Measurements from ENCODE around the gene OPN1MW2.
"Not testable (repeated sequence)": the region's sequence is repeated elsewhere in the genome, so short reads cannot be mapped to it uniquely, and the experiment has no call there.

OPN1MW2 gene

GRCh38 chrX:154219456-154219855 is at the start of gene OPN1MW2:
Gene OPN1MW2 (plus strand): TSS chrX:154219756. CDS start chrX:154219816, 60 bp downstream.
- not testable (repeated sequence) for DNase-seq (ENCODE audit: extremely low read depth in 1 of 2, low read depth in 1 of 2)

DNA sequence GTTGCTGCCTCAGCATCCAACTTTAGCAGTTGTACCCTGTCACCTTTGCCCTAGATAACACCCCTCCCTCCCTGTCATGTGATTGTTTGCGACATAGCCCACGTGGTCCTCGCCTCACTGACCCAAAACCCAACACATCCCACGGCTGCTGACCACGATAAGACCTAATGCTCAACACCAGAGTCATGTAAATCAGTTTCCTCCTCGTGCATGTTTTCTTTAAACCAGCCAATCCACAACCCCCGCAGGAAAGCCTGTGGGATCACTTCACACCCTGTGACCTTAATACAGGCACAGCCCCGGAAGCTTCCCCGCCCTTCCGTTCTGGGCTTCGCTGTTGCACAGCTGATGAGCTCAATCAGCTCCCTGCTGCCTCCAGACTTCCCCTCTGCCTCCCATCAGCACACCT is 47.0 kb upstream of the OPN1MW2 start:
- DNase-seq (ENCODE audit: extremely low read depth in 1 of 2, low read depth in 1 of 2): not testable (repeated sequence)

GRCh38 chrX:154174356-154174755 is 45.2 kb upstream of the OPN1MW2 start:
- not testable (repeated sequence) for DNase-seq (ENCODE audit: extremely low read depth in 1 of 2, low read depth in 1 of 2)

DNA sequence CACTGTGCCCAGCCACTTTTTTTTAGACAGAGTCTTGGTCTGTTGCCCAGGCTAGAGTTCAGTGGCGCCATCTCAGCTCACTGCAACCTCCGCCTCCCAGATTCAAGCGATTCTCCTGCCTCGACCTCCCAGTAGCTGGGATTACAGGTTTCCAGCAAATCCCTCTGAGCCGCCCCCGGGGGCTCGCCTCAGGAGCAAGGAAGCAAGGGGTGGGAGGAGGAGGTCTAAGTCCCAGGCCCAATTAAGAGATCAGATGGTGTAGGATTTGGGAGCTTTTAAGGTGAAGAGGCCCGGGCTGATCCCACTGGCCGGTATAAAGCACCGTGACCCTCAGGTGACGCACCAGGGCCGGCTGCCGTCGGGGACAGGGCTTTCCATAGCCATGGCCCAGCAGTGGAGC is 37.3 kb upstream of the OPN1MW2 start, which contains the start of gene OPN1MW:
TSS of gene OPN1MW (plus strand) at position 301 of the 400 bp plus-strand sequence. CDS start at position 383, 82 bp downstream.
- DNase-seq (ENCODE audit: extremely low read depth in 1 of 2, low read depth in 1 of 2): not testable (repeated sequence)

DNA sequence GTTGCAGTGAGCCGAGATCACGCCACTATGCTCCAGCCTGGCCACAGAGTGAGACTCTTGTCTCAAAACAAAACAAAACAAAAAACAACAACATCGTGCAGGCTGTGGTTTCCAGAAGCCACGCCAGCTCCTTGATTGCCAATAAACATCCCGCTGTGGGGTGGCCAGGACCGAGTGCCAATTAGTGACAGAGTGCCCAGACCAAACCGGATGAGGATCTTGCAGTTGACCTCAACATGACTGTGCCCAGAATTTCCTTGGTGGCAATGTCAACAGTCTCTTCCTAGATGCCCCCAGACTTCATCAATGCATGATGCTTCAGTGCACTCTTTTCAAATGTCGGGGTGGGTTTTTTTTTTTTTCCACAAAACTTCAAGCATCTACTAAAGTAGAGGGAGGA is 35.8 kb upstream of the OPN1MW2 start:
- DNase-seq (ENCODE audit: extremely low read depth in 1 of 2, low read depth in 1 of 2): not testable (repeated sequence)

DNA sequence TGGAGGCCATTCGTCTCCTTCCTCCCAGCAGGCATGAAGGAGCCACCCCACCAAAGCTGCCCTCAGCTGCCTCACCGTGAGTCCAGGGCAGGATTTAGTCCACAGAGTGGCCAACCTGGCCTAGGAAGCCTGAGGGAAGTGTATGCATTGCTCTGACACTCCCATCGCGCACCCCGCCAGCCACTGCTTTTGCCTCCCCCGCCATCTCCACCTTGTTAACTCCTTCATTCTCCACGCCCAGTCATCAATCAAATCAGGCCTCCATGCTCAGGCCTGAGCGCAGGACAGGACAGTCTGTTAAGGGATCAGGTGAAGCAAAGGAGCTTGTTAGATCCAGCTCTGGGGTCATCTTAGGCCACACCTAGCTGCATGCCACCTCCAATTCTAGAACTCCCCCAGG is 26.7 kb upstream of the OPN1MW2 start:
- DNase-seq (ENCODE audit: extremely low read depth in 1 of 2, low read depth in 1 of 2): not testable (repeated sequence)

- DNase-seq (ENCODE audit: extremely low read depth in 1 of 2, low read depth in 1 of 2): not testable (repeated sequence)
These were observed 25.2 kb upstream of the OPN1MW2 start for GRCh38 chrX:154194316-154194715.

- DNase-seq (ENCODE audit: extremely low read depth in 1 of 2, low read depth in 1 of 2): not testable (repeated sequence)
These were observed 23.1 kb upstream of the OPN1MW2 start for GRCh38 chrX:154196466-154196865.

GRCh38 chrX:154209670-154210418 is 9.7 kb upstream of the OPN1MW2 start:
- DNase-seq (ENCODE audit: extremely low read depth in 1 of 2, low read depth in 1 of 2): not testable (repeated sequence)

GRCh38 chrX:154211057-154211456 is 8.5 kb upstream of the OPN1MW2 start:
- not testable (repeated sequence) for DNase-seq (ENCODE audit: extremely low read depth in 1 of 2, low read depth in 1 of 2)

DNA sequence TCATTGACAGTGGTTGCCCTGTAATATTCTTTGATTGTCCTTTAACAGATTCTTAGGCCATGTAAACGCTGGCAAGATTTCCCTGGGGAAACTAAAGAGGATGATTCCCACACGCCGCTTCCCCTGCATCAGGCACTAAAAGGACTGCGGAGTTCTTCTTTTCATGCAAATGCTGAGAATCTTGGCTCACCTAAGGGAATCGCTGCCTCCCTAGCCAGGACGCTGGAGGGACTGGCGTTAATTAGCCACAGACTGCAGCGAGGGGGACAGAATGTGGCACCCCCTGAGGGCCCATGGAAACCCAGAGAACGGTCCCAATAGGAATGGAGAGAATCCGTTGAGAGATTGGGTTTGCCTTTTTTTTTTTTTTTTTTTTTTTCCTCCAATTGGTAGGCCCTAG is 8.1 kb upstream of the OPN1MW2 start:
- not testable (repeated sequence) for DNase-seq (ENCODE audit: extremely low read depth in 1 of 2, low read depth in 1 of 2)

DNA sequence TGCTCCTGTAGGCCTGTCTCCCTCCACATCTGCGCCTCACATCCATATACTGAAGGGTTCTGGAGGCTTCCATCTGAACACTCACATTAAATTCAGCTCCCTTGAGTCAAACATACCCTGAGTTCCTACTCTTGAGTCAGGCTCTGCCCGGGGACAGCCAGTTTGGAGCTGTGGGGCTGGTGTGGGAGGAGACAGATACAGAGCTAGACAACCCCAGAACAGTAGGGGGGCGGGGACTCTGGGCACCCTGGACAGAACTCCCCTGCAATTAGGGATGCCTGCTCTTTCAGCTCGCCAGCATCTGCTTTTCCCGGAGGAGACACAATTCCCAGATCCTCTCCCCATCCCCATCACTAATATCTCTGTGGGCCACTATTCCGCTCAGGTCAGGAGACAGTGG is 5.7 kb downstream of the OPN1MW2 start:
- not testable (repeated sequence) for DNase-seq (ENCODE audit: extremely low read depth in 1 of 2, low read depth in 1 of 2)

DNA sequence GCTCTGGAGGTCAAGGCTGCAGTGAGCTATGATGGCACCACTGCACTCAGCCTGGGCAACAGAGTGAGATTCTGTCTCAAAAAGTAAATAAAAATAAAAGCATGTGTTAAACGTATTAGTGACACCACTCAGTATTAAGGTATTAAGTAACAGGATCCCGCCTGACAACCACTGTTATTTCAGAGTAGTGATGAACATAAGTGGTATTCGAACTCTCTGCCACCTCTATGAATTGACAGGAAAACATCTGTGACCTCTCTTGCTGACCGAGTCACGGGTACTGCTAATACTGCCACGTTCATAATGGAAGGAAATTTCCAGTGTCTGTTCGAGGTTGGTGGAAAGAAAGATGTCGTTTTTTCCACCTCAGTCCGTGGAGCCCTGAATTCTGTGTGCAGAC is 7.2 kb downstream of the OPN1MW2 start:
- DNase-seq (ENCODE audit: extremely low read depth in 1 of 2, low read depth in 1 of 2): not testable (repeated sequence)

DNA sequence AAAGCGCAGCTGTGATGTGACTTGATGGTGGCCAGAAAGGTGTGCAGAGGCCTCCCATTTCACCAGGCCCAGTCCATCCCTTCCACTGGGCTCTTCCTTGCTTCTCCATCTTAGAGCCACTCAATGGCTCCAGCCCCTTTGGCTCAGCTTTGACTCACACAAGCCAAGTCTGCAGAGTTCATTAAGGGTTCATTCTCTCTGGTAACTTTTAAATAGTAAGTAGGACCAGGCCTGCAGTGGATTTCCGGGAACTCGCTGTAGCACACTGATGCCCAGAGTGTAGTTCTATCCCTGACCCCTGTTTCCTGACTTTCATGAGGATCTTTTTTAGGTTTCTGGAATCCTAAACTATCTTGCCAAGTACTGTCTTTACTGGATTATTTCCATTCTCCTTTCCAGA is 11.9 kb downstream of the OPN1MW2 start:
- DNase-seq (ENCODE audit: extremely low read depth in 1 of 2, low read depth in 1 of 2): not testable (repeated sequence)

GRCh38 chrX:154233620-154234019 is 14.1 kb downstream of the OPN1MW2 start:
- not testable (repeated sequence) for DNase-seq (ENCODE audit: extremely low read depth in 1 of 2, low read depth in 1 of 2)

- not testable (repeated sequence) for DNase-seq (ENCODE audit: extremely low read depth in 1 of 2, low read depth in 1 of 2)
These were observed 19.5 kb downstream of the OPN1MW2 start for GRCh38 chrX:154238939-154239559.

GRCh38 chrX:154239982-154240503 is 20.5 kb downstream of the OPN1MW2 start:
- DNase-seq (ENCODE audit: extremely low read depth in 1 of 2, low read depth in 1 of 2): not testable (repeated sequence)

DNA sequence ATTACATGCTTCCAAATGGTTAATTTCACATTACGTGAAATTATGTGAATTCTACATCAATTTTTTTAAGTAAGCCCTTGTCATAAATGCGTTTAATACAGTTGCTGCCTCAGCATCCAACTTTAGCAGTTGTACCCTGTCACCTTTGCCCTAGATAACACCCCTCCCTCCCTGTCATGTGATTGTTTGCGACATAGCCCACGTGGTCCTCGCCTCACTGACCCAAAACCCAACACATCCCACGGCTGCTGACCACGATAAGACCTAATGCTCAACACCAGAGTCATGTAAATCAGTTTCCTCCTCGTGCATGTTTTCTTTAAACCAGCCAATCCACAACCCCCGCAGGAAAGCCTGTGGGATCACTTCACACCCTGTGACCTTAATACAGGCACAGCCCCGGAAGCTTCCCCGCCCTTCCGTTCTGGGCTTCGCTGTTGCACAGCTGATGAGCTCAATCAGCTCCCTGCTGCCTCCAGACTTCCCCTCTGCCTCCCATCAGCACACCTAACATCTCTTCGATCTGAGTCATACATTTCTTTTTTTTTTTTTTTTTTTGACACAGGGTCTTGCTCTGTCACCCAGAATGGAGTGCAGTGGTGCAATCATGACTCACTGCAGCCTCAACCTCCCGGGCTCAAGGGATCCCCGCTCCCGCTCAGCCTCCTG is 28.0 kb downstream of the OPN1MW2 start:
- DNase-seq (ENCODE audit: extremely low read depth in 1 of 2, low read depth in 1 of 2): not testable (repeated sequence)

- not testable (repeated sequence) for DNase-seq (ENCODE audit: extremely low read depth in 1 of 2, low read depth in 1 of 2)
These were observed 28.5 kb downstream of the OPN1MW2 start for GRCh38 chrX:154248076-154248475.

DNA sequence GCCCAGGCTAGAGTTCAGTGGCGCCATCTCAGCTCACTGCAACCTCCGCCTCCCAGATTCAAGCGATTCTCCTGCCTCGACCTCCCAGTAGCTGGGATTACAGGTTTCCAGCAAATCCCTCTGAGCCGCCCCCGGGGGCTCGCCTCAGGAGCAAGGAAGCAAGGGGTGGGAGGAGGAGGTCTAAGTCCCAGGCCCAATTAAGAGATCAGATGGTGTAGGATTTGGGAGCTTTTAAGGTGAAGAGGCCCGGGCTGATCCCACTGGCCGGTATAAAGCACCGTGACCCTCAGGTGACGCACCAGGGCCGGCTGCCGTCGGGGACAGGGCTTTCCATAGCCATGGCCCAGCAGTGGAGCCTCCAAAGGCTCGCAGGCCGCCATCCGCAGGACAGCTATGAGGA is 37.7 kb downstream of the OPN1MW2 start, which contains the start of gene OPN1MW3:
TSS of gene OPN1MW3 (plus strand) at position 301 of the 400 bp plus-strand sequence. CDS start at position 339, 38 bp downstream.
- DNase-seq (ENCODE audit: extremely low read depth in 1 of 2, low read depth in 1 of 2): not testable (repeated sequence)

GRCh38 chrX:154258711-154259110 is 39.2 kb downstream of the OPN1MW2 start:
- DNase-seq (ENCODE audit: extremely low read depth in 1 of 2, low read depth in 1 of 2): not testable (repeated sequence)

Data from stimulated activated CD8-positive, alpha-beta memory T cell treated with anti-CD3 and anti-CD28 coated beads, Interleukin-7, amount 100 ng/mL, for 48 hours (primary cell).